Left ventricle myocardium inferior (tissue), 1 donor: Measurements from ENCODE around the gene KLF17. TPM values are rescaled to one million over a fixed set of nuclear protein-coding genes. Genes with fewer than 3 reads are reported as not detected.

Experiments used
- DNase-seq: peaks from one replicate; pipeline ENCODE4 v3.0.0-alpha.2; 2020
- H3K27ac ChIP-seq: fragments of 200-600 bp; replicated peaks from 2 replicates; pipeline ENCODE4 v1.8.0; 2021
- H3K27me3 ChIP-seq: fragments of 200-600 bp; 2 replicates; pipeline ENCODE4 v1.8.0; 2021; ENCODE audit warnings: low read depth
- H3K36me3 ChIP-seq: fragments of 200-600 bp; 2 replicates; pipeline ENCODE4 v1.8.0; 2021
- H3K4me1 ChIP-seq: fragments of 200-600 bp; 2 replicates; pipeline ENCODE4 v1.8.0; 2021
- H3K4me3 ChIP-seq: fragments of 200-600 bp; 2 replicates; pipeline ENCODE4 v1.8.0; 2021; ENCODE audit warnings: mild to moderate bottlenecking, moderate library complexity
- H3K9me3 ChIP-seq: fragments of 200-600 bp; replicated peaks from 2 replicates; pipeline ENCODE4 v1.8.0; 2021
- CTCF ChIP-seq: fragments of 200-600 bp; IDR thresholded peaks from 2 replicates; pipeline ENCODE4 v1.8.0; 2021; ENCODE audit warnings: antibody characterized with exemption, mild to moderate bottlenecking, borderline replicate concordance
- intact Hi-C: fragments of 100-400 bp; cut with micrococcal nuclease; formaldehyde crosslinking; loops from one replicate; pipeline ENCODE4 v1.11.0; 2022
- total RNA-seq: library from RNA; stranded (reverse); fragmentation: NEBNext Ultra II Directional; extraction: Animal tissue kit (Norgen Biotek cat#: 25700); gene quantifications from one replicate; pipeline ENCODE4 v1.2.1, GENCODE V29; 2021
- donor health status: DM: no; HTN: yes; CAD: no; lungs with severe emphysema.

The KLF17 gene
- total RNA-seq, 1 donor from 2014 or later: not detected

GRCh38 chr1:44100183-44100868, 18.3 kb upstream of the KLF17 start:
- H3K4me1 ChIP-seq: no peaks in the 10 kb centered on the region
- peaks cover 19% of the 10 kb centered on the region for H3K27me3 ChIP-seq
- no peak for DNase-seq
- TF ChIP-seq CTCF: no peak
- H3K36me3 ChIP-seq: no peaks in the 10 kb centered on the region
- peaks cover 19% of the 10 kb centered on the region for H3K9me3 ChIP-seq
- no peak overlapping the region for H3K4me3 ChIP-seq
- intact Hi-C loops: no loop called here
- H3K27ac ChIP-seq: no peak overlapping the region

GRCh38 chr1:44101328-44101727, 17.3 kb upstream of the KLF17 start:
- TF ChIP-seq CTCF: no peak
- Histone ChIP-seq H3K9me3 (peaks cover 14% of the 10 kb centered on the region), H3K27me3 (peaks cover 29% of the 10 kb centered on the region), H3K36me3 (no peaks in the 10 kb centered on the region), H3K27ac (no peak overlapping the region), H3K4me1 (no peaks in the 10 kb centered on the region), H3K4me3 (no peak overlapping the region)
- DNase-seq: no peak
- intact Hi-C loops: no loop called here

- Histone ChIP-seq H3K36me3 (no peaks in the 10 kb centered on the region), H3K9me3 (no peaks in the 10 kb centered on the region), H3K4me3 (no peak overlapping the region), H3K4me1 (no peaks in the 10 kb centered on the region), H3K27me3 (peaks cover 47% of the 10 kb centered on the region), H3K27ac (no peak overlapping the region)
- TF ChIP-seq CTCF: no peak
- intact Hi-C loops: no loop called here
- DNase-seq: no peak
Measured at GRCh38 chr1:44103270-44104131, 15.1 kb upstream of the KLF17 start.

- intact Hi-C loops: no loop called here
- DNase-seq: no peak
- no peak for TF ChIP-seq CTCF
- H3K4me1 ChIP-seq: no peaks in the 10 kb centered on the region
- H3K27me3 ChIP-seq: peaks cover 51% of the 10 kb centered on the region
- no peak overlapping the region for H3K4me3 ChIP-seq
- no peaks in the 10 kb centered on the region for H3K9me3 ChIP-seq
- H3K36me3 ChIP-seq: no peaks in the 10 kb centered on the region
- H3K27ac ChIP-seq: no peak overlapping the region
Measured at GRCh38 chr1:44105810-44106209, 12.8 kb upstream of the KLF17 start.

GRCh38 chr1:44108241-44108640, 10.4 kb upstream of the KLF17 start:
- Histone ChIP-seq H3K4me3 (no peak overlapping the region), H3K4me1 (no peaks in the 10 kb centered on the region), H3K9me3 (no peaks in the 10 kb centered on the region), H3K27me3 (peaks cover 62% of the 10 kb centered on the region), H3K36me3 (no peaks in the 10 kb centered on the region), H3K27ac (no peak overlapping the region)
- no peak for DNase-seq
- intact Hi-C loops: no loop called here
- no peak for TF ChIP-seq CTCF
